ENCODE data around the gene SNPH.
"Not testable (repeated sequence)": the region's sequence is repeated elsewhere in the genome, so short reads cannot be mapped to it uniquely, and the experiment has no call there.

The SNPH gene

DNA sequence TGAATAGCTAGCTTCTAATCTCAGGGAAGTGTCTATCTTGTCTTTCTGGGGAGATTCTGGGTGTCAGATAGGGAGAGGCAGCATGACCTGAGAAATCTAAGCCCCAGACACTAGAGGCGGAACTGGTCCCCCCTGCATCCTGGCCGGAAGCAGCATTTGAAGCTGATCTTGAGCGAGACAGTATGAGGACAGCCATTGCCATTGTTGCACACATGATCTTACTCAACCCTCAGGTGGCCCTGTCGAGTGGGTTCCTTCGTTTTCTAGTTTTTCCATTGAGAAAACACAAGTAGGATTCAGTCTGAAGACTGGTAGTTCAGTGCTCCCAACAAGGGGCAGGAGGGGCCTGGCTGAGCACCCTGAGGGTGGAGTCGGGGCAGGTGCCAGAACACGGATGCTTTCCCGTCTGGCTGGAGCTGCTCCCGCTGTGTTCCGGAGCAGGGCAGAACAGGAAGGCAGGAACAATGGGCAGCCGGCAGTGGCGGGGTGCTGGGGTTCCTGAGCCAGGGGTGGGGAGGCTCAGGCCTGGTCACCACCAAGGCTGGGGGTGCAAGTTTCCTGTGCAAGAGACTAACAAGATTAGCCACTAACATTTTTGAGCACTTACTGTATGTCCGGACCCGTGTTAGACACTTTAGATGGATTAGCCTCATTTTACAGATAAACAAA lies 70.7 kb downstream of the SNPH start:
- DNase-seq (ENCODE audit: extremely low read depth in 1 of 2, low read depth in 1 of 2) = no peak

DNA sequence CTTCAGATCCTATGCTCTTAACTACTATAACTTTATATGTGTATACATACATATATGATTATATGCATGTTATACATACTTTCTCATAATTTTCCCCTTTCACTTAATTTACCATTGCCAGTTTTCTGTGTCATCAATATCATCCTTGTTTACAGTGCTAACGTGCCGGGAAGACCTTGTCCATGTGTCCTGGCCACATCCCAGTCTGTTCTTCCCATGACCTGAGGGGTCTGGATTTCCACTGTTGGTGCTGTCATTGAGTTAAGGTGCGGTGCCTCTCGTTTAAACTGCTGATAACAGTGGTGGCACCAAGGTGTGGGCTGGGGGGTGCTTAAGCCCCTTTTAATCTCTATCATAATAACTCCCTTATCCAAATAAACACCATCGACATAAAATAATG lies 71.3 kb downstream of the SNPH start:
- no peak for DNase-seq (ENCODE audit: extremely low read depth in 1 of 2, low read depth in 1 of 2)

DNA sequence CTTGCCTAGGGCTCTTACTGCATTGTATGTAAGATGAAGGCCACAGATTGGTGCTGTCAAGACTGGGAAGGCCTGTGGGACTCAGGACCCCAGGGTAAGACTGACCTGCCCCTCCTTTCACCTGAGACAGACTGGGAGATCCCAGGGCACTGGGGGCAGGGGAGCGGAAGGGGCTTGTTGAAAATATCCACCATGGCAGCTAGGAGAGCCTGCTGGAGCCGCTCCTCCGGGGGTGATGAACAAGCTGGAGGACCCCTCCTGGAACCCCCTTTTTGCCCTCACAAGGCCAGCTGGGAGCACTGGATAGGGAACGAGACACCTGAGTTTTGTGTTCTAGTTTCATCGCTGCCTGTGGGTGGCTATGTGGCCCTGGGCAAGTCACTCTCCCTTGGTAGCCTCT lies 72.0 kb downstream of the SNPH start:
- no peak for DNase-seq (ENCODE audit: extremely low read depth in 1 of 2, low read depth in 1 of 2)

GRCh38 chr20:1338801-1339200 lies 72.7 kb downstream of the SNPH start:
- DNase-seq (ENCODE audit: extremely low read depth in 1 of 2, low read depth in 1 of 2) = no peak

GRCh38 chr20:1341561-1342265 lies 75.6 kb downstream of the SNPH start:
- no peak for DNase-seq (ENCODE audit: extremely low read depth in 1 of 2, low read depth in 1 of 2)

DNA sequence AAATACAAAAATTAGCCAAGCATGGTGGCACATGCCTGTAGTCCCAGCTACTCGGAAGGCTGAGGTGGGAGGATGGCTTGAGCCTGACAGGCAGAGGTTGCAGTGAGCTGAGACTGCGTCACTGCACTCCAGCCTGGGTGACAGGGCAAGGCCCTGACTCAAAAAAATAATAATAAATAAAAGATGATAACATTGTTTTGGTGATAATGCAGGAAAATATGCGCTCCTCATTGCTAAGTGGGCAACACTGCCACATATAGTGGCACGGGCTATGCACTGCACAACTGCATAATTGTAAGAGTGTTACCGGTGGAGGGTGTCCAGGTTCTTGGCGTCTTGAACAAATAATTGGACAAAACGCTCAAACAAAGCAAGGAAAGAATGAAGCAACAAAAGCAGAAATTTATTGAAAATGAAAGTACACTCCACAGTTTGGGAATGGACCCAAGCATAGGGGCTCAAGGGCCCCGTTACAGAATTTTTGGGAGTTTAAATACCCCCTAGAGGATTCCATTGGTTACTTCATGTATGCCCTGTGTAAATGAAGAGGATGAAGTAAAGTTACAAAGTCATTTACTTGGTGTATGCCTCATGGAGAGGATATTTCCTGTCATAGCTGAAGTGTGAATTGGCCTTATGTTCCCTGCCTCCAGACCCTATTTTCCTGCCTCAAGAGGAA lies 77.5 kb downstream of the SNPH start:
- DNase-seq (ENCODE audit: extremely low read depth in 1 of 2, low read depth in 1 of 2) = not testable (repeated sequence)

- DNase-seq (ENCODE audit: extremely low read depth in 1 of 2, low read depth in 1 of 2) = no peak
Observed at GRCh38 chr20:1345030-1345755, 79.1 kb downstream of the SNPH start.

DNA sequence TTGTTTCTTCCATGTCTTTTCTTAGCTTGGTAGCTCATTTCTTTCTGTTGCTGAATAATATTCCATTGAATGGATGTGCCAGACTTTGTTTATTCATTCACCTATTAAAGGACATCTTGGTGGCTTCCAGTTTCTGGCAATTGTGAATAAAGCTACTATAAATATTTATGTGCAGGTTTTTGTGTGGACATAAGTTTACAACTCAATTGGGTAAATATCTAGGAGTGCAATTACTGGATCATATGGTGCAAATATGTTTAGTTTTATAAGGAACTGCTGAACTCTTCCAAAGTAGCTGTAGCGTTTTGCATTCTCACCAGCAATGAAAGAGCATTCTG lies 79.6 kb downstream of the SNPH start:
- DNase-seq (ENCODE audit: extremely low read depth in 1 of 2, low read depth in 1 of 2) = no peak

- DNase-seq (ENCODE audit: extremely low read depth in 1 of 2, low read depth in 1 of 2) = no peak
Observed at GRCh38 chr20:1346315-1346969, 80.3 kb downstream of the SNPH start.

DNA sequence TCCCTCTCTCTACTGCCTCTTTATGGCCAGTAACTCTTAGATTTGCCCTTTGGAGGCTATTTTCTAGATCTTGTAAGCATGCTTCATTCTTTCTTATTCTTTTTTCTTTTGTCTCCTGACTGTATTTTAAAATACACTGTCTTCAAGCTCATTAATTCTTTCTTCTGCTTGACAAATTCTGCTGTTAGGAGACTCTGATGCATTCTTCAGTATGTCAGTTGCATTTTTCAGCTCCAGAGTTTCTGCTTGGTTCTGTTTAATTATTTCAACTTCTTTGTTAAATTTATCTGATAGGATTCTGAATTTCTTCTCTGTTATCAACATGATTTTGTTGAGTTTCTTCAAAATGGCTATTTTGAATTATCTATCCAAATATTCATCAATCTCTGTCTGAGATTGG lies 87.9 kb downstream of the SNPH start:
- DNase-seq (ENCODE audit: extremely low read depth in 1 of 2, low read depth in 1 of 2) = no peak

DNA sequence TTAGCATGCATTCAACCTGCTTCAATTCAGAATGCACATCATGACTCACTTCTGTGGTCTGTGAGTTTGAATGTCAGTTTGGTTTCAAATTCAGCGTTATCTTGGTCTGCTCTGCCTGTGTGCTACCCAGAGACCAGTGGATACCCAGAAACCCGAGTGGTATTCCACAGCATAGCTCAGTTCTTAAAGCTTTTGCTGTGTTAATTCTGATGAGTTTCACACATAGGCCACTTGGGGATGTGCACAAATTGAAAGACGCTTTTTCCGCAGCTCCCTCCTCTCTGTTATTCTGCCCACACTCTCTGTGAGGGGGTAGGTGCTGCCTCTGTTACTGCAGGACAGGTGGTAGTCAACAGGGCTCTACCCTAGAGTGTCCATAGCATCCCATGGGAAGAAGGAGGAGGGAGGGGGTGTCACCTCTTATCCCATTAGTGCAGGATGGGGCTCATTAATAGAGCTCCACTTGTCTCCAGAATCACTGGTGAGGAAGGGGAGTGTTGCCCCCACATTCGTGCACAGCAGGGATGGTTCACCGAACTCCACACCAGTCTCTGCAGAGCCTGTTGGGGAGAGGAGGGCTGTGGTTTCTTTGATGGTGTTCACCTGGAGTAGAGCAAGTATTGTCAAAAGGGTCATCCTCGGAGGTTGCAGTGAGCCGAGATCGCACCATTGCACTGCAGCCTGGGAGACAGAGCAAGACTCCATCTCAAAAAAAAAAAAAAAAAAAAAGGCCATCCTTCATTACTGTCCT lies 92.0 kb downstream of the SNPH start:
- DNase-seq (ENCODE audit: extremely low read depth in 1 of 2, low read depth in 1 of 2) = no peak
